HPDE6-E6E7 (cell line): ENCODE data around the gene HPGDS.
"Not testable (repeated sequence)": the region's sequence is repeated elsewhere in the genome, so short reads cannot be mapped to it uniquely, and the experiment has no call there.

Experiments
- DNase-seq: peaks from one replicate; pipeline ENCODE4 v3.0.0; 2011; ENCODE audit warnings: missing footprints; ENCODE audit errors: extremely low spot score

HPGDS gene

GRCh38 chr4:94357624-94358023 is 15.0 kb upstream of the HPGDS start:
- no peak for DNase-seq

- no peak for DNase-seq
Observed at GRCh38 chr4:94356444-94356843, 13.8 kb upstream of the HPGDS start.

GRCh38 chr4:94354474-94354896 is 11.8 kb upstream of the HPGDS start:
- DNase-seq = no peak

- DNase-seq = no peak
Observed at GRCh38 chr4:94352996-94353395, 10.4 kb upstream of the HPGDS start.

- no peak for DNase-seq
Observed at GRCh38 chr4:94352163-94352562, 9.5 kb upstream of the HPGDS start.

GRCh38 chr4:94351319-94351718 is 8.7 kb upstream of the HPGDS start:
- DNase-seq = no peak

- DNase-seq = no peak
Observed at GRCh38 chr4:94350095-94350494, 7.5 kb upstream of the HPGDS start.

GRCh38 chr4:94349193-94349592 is 6.6 kb upstream of the HPGDS start:
- DNase-seq = no peak

GRCh38 chr4:94348666-94349065 is 6.0 kb upstream of the HPGDS start:
- no peak for DNase-seq

- DNase-seq = no peak
Observed at GRCh38 chr4:94346541-94346940, 3.9 kb upstream of the HPGDS start.

GRCh38 chr4:94345969-94346368 is 3.3 kb upstream of the HPGDS start:
- no peak for DNase-seq

- DNase-seq = no peak
Observed at GRCh38 chr4:94345266-94345665, 2.6 kb upstream of the HPGDS start.

- no peak for DNase-seq
Observed at GRCh38 chr4:94344457-94344856, 1.8 kb upstream of the HPGDS start.

- DNase-seq = no peak
Observed at GRCh38 chr4:94341481-94342370, 910 bp downstream of the HPGDS start.

- DNase-seq = no peak
Observed at GRCh38 chr4:94339779-94340178, 2.9 kb downstream of the HPGDS start.

GRCh38 chr4:94338681-94339351 is 3.8 kb downstream of the HPGDS start:
- DNase-seq = no peak

- not testable (repeated sequence) for DNase-seq
Observed at GRCh38 chr4:94336791-94337190, 5.8 kb downstream of the HPGDS start.

- DNase-seq = no peak
Observed at GRCh38 chr4:94336303-94336702, 6.3 kb downstream of the HPGDS start.

GRCh38 chr4:94334962-94335361 is 7.7 kb downstream of the HPGDS start:
- DNase-seq = no peak

- DNase-seq = no peak
Observed at GRCh38 chr4:94334476-94334875, 8.2 kb downstream of the HPGDS start.

GRCh38 chr4:94333866-94334265 is 8.8 kb downstream of the HPGDS start:
- DNase-seq = no peak

- no peak for DNase-seq
Observed at GRCh38 chr4:94332983-94333590, 9.5 kb downstream of the HPGDS start.

GRCh38 chr4:94329933-94330332 is 12.7 kb downstream of the HPGDS start:
- DNase-seq = no peak
